ENCODE measurements around the gene KRR1.
"Not testable (repeated sequence)": the region's sequence is repeated elsewhere in the genome, so short reads cannot be mapped to it uniquely, and the experiment has no call there.

KRR1 gene

DNA sequence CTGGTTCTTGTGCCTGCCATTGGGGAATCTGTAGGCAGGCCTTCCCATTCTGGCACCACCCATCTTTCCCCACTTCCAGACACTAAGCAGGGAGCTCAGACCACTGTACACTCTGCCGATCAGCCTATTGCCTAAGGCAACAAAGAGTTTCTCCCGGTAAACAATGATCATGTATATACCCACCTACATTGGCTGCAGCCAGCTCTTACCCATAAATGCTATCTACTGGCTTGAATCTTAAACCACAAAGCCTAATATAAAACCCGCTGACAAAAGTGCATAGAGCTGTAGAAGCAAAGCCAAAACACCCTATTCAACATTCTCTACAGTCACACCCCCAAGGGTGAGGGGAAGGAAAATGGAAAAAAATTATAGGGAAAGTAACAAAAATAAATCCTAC lies 51.7 kb downstream of the KRR1 start:
- no peak overlapping the region for H3K4me3 ChIP-seq (ENCODE audit: low read depth, low read length)
- DNase-seq (ENCODE audit: low read depth) = no peak
- TF ChIP-seq, protein P1, sequence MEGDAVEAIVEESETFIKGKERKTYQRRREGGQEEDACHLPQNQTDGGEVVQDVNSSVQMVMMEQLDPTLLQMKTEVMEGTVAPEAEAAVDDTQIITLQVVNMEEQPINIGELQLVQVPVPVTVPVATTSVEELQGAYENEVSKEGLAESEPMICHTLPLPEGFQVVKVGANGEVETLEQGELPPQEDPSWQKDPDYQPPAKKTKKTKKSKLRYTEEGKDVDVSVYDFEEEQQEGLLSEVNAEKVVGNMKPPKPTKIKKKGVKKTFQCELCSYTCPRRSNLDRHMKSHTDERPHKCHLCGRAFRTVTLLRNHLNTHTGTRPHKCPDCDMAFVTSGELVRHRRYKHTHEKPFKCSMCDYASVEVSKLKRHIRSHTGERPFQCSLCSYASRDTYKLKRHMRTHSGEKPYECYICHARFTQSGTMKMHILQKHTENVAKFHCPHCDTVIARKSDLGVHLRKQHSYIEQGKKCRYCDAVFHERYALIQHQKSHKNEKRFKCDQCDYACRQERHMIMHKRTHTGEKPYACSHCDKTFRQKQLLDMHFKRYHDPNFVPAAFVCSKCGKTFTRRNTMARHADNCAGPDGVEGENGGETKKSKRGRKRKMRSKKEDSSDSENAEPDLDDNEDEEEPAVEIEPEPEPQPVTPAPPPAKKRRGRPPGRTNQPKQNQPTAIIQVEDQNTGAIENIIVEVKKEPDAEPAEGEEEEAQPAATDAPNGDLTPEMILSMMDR (IDR thresholded peaks at IDR 0.05; ENCODE audit: control insufficient read depth, extremely low read depth, insufficient read depth) = no peak

DNA sequence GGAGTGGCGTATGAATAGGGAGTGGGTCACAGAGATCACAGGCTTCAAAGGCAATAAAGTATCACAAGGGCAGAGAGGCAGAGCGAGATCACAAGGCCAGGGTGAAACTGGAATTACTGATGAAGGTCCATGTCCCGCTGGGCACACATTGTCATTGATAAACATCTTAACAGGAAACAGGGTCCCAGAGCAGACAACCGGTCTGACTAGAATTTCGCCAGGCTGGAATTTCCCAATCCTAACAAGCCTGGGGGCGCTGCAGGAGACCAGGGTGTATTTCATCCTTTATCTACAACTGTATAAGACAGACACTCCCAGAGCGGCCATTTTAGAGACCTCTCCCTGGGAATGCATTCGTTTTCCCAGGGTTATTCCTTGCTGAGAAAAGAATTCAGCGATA lies 53.5 kb downstream of the KRR1 start:
- not testable (repeated sequence) for DNase-seq (ENCODE audit: low read depth); H3K4me3 ChIP-seq (ENCODE audit: low read depth, low read length)

DNA sequence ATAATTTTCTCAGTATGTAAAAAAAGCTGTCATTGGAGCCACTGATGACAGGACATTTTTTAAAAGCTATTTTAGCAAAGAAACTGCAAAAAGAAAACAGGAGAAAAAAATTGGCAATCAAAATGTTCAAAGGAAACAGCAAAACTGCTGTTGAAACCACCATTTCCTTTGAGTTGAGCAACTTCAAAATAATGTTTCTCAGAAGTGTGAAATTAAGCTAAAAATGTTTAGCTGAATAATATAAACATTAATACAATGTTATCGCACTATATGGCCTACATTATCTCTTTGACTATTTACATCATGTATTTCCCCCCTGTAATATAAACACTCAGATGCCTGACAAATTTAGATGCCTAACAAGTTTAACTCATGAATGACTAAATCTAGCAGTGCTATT lies 54.2 kb downstream of the KRR1 start:
- H3K4me3 ChIP-seq (ENCODE audit: low read depth, low read length) = no peak overlapping the region
- TF ChIP-seq, protein P1 (IDR thresholded peaks at IDR 0.05; ENCODE audit: control insufficient read depth, extremely low read depth, insufficient read depth) = no peak
- DNase-seq (ENCODE audit: low read depth) = no peak

DNA sequence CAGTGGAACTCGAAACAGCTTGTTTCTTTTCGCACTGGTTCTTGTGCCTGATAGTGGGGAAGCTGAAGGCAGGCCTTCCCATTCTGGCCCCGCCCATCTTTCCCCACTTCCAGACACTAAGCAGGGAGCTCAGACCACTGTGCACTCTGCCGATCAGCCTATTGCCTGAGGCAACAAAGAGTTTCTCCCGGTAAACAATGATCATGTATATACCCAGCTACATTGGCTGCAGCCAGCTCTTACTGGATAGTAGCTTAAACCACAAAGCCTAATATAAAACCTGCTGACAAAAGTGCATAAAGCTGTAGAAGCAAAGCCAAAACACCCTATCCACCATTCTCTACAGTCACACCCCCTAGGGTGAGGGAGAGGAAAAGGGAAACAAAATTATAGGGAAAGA lies 55.6 kb downstream of the KRR1 start:
- TF ChIP-seq, protein P1 (IDR thresholded peaks at IDR 0.05; ENCODE audit: control insufficient read depth, extremely low read depth, insufficient read depth) = no peak
- no peak for DNase-seq (ENCODE audit: low read depth)
- H3K4me3 ChIP-seq (ENCODE audit: low read depth, low read length) = no peak overlapping the region

DNA sequence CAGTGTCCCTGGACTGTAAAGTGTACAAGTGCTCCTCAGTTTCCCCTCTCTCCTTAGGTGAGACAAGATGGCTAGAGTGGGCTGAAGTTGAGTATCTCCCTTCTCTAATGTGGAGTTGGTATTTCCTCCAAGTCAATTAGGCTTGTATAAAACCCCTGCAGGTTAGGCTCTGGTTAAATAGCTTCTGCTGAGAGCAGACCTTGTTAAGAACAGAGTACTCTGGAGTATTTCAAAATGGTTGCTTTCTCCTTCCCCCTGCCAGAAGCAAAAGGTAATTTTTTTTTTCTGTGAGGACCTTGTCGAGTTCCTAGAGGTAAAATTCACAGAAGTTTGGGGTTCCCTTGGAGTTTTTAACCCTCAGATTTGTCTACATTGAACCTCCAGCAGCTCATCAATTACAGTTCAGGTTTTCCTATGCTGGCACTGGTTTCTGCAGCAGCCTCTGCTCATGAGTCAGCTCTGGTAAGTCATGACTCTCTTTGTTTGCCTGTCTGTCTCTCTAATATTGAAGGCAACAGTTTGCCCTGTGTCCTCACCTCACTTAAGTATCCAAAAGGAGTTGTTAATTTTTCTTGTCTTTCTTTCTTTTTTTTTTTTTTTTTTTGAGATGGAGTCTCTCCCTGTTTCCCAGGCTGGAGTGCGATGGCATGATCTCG lies 58.6 kb downstream of the KRR1 start:
- TF ChIP-seq, protein P1 (IDR thresholded peaks at IDR 0.05; ENCODE audit: control insufficient read depth, extremely low read depth, insufficient read depth) = no peak
- DNase-seq (ENCODE audit: low read depth) = no peak
- H3K4me3 ChIP-seq (ENCODE audit: low read depth, low read length) = no peak overlapping the region

DNA sequence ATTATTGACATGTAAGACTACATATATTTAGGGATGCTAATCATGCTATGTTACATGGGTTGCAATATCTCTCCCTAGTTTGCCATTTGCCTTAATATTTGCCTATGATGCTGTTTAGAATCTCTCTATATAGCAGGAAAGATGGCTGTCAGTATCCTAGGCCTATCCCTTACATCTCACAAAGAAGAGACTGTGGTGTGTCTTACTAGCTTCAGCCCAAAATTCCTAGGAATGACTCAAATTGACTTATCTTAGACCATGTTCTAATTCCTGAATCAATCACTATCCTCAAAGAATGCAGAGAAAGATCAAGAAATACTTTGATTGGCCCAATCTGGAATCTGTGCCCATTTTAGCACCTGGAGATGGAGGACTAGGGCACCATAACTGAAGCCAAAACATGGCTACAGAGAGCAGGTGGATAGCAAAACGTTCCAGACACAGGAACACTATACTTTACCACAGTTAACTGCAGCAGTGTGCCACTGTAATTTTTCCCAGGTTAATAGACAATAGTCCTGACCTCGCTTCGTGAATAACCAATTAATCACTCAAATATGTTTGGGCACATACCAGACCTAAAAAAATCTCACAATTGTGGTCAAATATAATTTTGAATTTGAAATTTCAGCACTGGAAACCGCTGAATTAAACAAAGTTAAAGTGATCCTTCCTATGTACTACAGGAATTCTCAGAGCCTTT lies 63.6 kb downstream of the KRR1 start:
- H3K4me3 ChIP-seq (ENCODE audit: low read depth, low read length) = no peak overlapping the region
- no peak for DNase-seq (ENCODE audit: low read depth)
- TF ChIP-seq, protein P1 (IDR thresholded peaks at IDR 0.05; ENCODE audit: control insufficient read depth, extremely low read depth, insufficient read depth) = no peak

DNA sequence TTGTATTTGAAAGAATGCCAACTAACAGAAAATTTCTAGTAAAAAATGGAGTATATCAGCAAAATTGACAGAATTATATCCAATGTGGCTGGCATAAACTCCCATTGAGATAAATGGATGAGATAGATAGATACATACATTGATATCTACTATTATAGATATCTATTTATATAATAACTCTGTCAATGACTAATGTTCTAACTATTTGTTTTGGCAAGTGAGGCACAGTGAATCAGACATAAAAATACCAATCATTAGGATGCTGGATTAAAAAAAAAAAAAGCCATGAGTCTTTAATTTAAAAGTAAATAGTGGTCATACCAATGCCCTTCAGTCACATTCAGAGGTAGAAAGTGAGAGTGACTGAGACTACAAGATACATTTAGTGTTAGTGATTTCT lies 64.6 kb downstream of the KRR1 start:
- DNase-seq (ENCODE audit: low read depth) = no peak
- no peak overlapping the region for H3K4me3 ChIP-seq (ENCODE audit: low read depth, low read length)
- TF ChIP-seq, protein P1 (IDR thresholded peaks at IDR 0.05; ENCODE audit: control insufficient read depth, extremely low read depth, insufficient read depth) = no peak

DNA sequence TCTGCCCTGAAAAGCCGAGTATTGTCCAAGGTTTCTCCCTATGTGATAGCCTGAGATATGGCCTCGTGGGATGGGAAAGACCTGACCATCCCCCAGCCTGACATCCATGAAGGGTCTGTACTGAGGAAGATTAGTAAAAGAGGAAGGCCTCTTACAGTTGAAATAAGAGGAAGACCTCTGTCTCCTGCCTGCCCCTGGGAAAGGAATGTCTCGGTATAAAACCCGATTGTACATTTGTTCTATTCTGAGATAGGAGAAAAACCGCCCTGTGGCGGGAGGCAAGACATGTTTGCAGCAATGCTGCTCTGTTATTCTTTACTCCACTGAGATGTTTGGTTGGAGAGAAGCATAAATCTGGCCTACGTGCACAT lies 66.3 kb downstream of the KRR1 start:
- not testable (repeated sequence) for DNase-seq (ENCODE audit: low read depth); H3K4me3 ChIP-seq (ENCODE audit: low read depth, low read length)

Data from LNCaP clone FGC (cell line).